GM21528 (cell line): ENCODE data around the gene PXMP4.

ENCODE experiments used
- ATAC-seq: cut with Tn5 transposase; IDR thresholded peaks from one replicate; pipeline ENCODE4 v1.9.1; 2021; ENCODE audit warnings: mild to moderate bottlenecking, moderate library complexity; ENCODE audit not compliant: unreplicated experiment, low FRiP score

The PXMP4 gene

GRCh38 chr20:33732166-33732970 is 12.3 kb upstream of the PXMP4 start:
- peak; percentile 57 for ATAC-seq

- ATAC-seq = peak; percentile 67
These were observed 11.6 kb upstream of the PXMP4 start, which contains the start of gene ZNF341 for GRCh38 chr20:33731693-33732165. Gene ZNF341 (plus strand): TSS chr20:33731996. CDS start chr20:33732022, 26 bp downstream.

- no peak for ATAC-seq
These were observed 11.0 kb upstream of the PXMP4 start for GRCh38 chr20:33730946-33731692.

- ATAC-seq = no peak
These were observed 9.0 kb upstream of the PXMP4 start for GRCh38 chr20:33729101-33729500.

GRCh38 chr20:33728463-33728862 is 8.4 kb upstream of the PXMP4 start:
- no peak for ATAC-seq

GRCh38 chr20:33727806-33728205 is 7.7 kb upstream of the PXMP4 start:
- ATAC-seq = no peak

GRCh38 chr20:33727115-33727479 is 7.0 kb upstream of the PXMP4 start:
- ATAC-seq = no peak

GRCh38 chr20:33725607-33726264 is 5.6 kb upstream of the PXMP4 start:
- ATAC-seq = no peak

- ATAC-seq = no peak
These were observed 4.5 kb upstream of the PXMP4 start for GRCh38 chr20:33724439-33725094.

GRCh38 chr20:33721391-33722140 is 1.5 kb upstream of the PXMP4 start:
- no peak for ATAC-seq

GRCh38 chr20:33719277-33719988 is 677 bp downstream of the PXMP4 start:
- no peak for ATAC-seq

- no peak for ATAC-seq
These were observed 3.6 kb downstream of the PXMP4 start for GRCh38 chr20:33716498-33716897.

GRCh38 chr20:33713865-33714367 is 6.2 kb downstream of the PXMP4 start:
- ATAC-seq = no peak

- no peak for ATAC-seq
These were observed 8.7 kb downstream of the PXMP4 start for GRCh38 chr20:33711446-33711738.

- ATAC-seq = no peak
These were observed 9.2 kb downstream of the PXMP4 start for GRCh38 chr20:33710681-33711445.

GRCh38 chr20:33709905-33710541 is 10.1 kb downstream of the PXMP4 start:
- ATAC-seq = no peak

- no peak for ATAC-seq
These were observed 10.7 kb downstream of the PXMP4 start for GRCh38 chr20:33709398-33709797.

GRCh38 chr20:33707668-33708067 is 12.4 kb downstream of the PXMP4 start:
- ATAC-seq = no peak
